ENCODE data around the gene CEP112. TPM values are rescaled to one million over a fixed set of nuclear protein-coding genes. Genes with fewer than 3 reads are reported as not detected.

Gene CEP112
- total and polyA plus RNA-seq, 7 donors: 4.5 to 19.4 (median 9.7) TPM

- peaks cover under 1% of the 10 kb centered on the region for H3K4me1 ChIP-seq
- TF ChIP-seq CTCF (IDR thresholded peaks at IDR 0.05): no peak
- no peak overlapping the region for H3K4me3 ChIP-seq
- peaks cover 0 to 8% of the 10 kb centered on the region in 2 donors for H3K36me3 ChIP-seq (ENCODE audit: insufficient read depth in 1 of 2, low read depth in 1 of 2)
- DNase-seq: no peak
- no peaks in the 10 kb centered on the region for H3K27me3 ChIP-seq (ENCODE audit: insufficient read depth in 3 of 3, low read length in 2 of 3)
- H3K27ac ChIP-seq: no peak overlapping the region
- no peaks in the 10 kb centered on the region for H3K9me3 ChIP-seq
- no peak for ATAC-seq
- intact Hi-C loops (cut with DNase I): no loop called here
Measured at GRCh38 chr17:65745241-65745640, 446.7 kb downstream of the CEP112 start.

GRCh38 chr17:65743308-65743655 lies 448.7 kb downstream of the CEP112 start:
- Histone ChIP-seq H3K9me3 (no peaks in the 10 kb centered on the region), H3K4me3 (no peak overlapping the region), H3K27me3 (ENCODE audit: insufficient read depth in 3 of 3, low read length in 2 of 3) (no peaks in the 10 kb centered on the region), H3K4me1 (no peaks in the 10 kb centered on the region), H3K27ac (no peak overlapping the region), H3K36me3 (ENCODE audit: insufficient read depth in 1 of 2, low read depth in 1 of 2) (peaks cover 0 to 8% of the 10 kb centered on the region in 2 donors)
- no peak for TF ChIP-seq CTCF (IDR thresholded peaks at IDR 0.05)
- no peak for DNase-seq
- no peak for ATAC-seq
- intact Hi-C loops (cut with DNase I): no loop called here
- 49 to 59% (median 56%) methylated on average over 1 of the region's 1 CpG for WGBS, 3 donors

- H3K27ac ChIP-seq: no peak overlapping the region
- H3K36me3 ChIP-seq (ENCODE audit: insufficient read depth in 1 of 2, low read depth in 1 of 2): peaks cover 0 to 8% of the 10 kb centered on the region in 2 donors
- H3K4me3 ChIP-seq: no peak overlapping the region
- H3K9me3 ChIP-seq: no peaks in the 10 kb centered on the region
- intact Hi-C loops (cut with DNase I): no loop called here
- DNase-seq (no peak), ATAC-seq (no peak)
- TF ChIP-seq CTCF (IDR thresholded peaks at IDR 0.05): no peak
- no peaks in the 10 kb centered on the region for H3K27me3 ChIP-seq (ENCODE audit: insufficient read depth in 3 of 3, low read length in 2 of 3)
- WGBS, 3 donors: 43 to 59% (median 47%) methylated on average over 6 of the region's 6 CpGs
- no peaks in the 10 kb centered on the region for H3K4me1 ChIP-seq
Measured at GRCh38 chr17:65742403-65743307, 449.3 kb downstream of the CEP112 start.

- WGBS, 3 donors: 88 to 95% (median 95%) methylated on average over 1 of the region's 1 CpG
- no peak for TF ChIP-seq CTCF (IDR thresholded peaks at IDR 0.05)
- Histone ChIP-seq H3K36me3 (ENCODE audit: insufficient read depth in 1 of 2, low read depth in 1 of 2) (peaks cover 0 to 8% of the 10 kb centered on the region in 2 donors), H3K27ac (no peak overlapping the region), H3K4me3 (no peak overlapping the region), H3K4me1 (no peaks in the 10 kb centered on the region), H3K9me3 (no peaks in the 10 kb centered on the region), H3K27me3 (ENCODE audit: insufficient read depth in 3 of 3, low read length in 2 of 3) (no peaks in the 10 kb centered on the region)
- DNase-seq (no peak), ATAC-seq (no peak)
- intact Hi-C loops (cut with DNase I): no loop called here
Measured at GRCh38 chr17:65741710-65742109, 450.2 kb downstream of the CEP112 start.

GRCh38 chr17:65739034-65739433 lies 452.9 kb downstream of the CEP112 start:
- DNase-seq (no peak), ATAC-seq (no peak)
- H3K27me3 ChIP-seq (ENCODE audit: insufficient read depth in 3 of 3, low read length in 2 of 3): no peaks in the 10 kb centered on the region
- no peak overlapping the region for H3K4me3 ChIP-seq
- intact Hi-C loops (cut with DNase I): no loop called here
- H3K27ac ChIP-seq: no peak overlapping the region
- no peak for TF ChIP-seq CTCF (IDR thresholded peaks at IDR 0.05)
- H3K9me3 ChIP-seq: no peaks in the 10 kb centered on the region
- no peaks in the 10 kb centered on the region for H3K4me1 ChIP-seq
- peaks cover 0 to 8% of the 10 kb centered on the region in 2 donors for H3K36me3 ChIP-seq (ENCODE audit: insufficient read depth in 1 of 2, low read depth in 1 of 2)
